GM10847 (cell line): ENCODE results near the gene LRMDA.

ENCODE experiments used
- POLR2A ChIP-seq: IDR thresholded peaks from 2 replicates; pipeline ENCODE4 v1.6.1; 2011; ENCODE audit not compliant: insufficient read length; ENCODE audit errors: extremely low read depth

The LRMDA gene

GRCh38 chr10:75695994-75696393, 264.6 kb downstream of the LRMDA start:
- TF ChIP-seq POLR2A = no peak

- TF ChIP-seq POLR2A = no peak
Observed at GRCh38 chr10:75696536-75696935, 265.1 kb downstream of the LRMDA start.

DNA sequence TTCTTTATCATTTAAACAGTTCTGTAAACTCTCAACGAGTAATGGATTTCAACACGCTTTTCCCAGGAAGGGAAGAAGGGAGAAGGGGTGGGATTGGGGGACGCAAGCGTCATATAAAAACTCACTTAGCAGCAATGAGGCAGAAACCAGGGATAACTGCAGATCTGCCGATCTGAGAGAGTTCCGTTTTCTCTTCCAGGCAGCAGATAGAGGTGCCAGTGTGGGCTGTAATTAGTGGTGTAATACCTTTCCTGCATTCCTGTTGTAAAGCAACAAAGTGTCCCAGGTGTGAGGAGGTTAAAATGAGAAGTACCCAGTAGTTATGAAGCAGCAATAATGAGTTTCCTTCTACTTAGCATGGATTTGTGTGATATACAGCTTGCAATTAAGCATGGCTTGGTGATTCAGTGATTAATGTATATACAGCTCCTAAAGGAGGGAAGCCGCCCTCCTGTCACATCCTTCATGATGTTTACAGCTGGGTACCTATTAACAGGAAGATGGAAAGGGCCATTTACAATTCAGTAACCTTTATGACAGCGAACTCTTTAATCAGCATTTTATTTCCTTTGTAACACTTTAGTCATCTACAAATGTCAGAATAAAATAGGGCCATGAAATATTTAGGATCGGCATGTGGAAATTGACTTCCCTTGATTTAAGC, 271.9 kb downstream of the LRMDA start:
- no peak for TF ChIP-seq POLR2A

DNA sequence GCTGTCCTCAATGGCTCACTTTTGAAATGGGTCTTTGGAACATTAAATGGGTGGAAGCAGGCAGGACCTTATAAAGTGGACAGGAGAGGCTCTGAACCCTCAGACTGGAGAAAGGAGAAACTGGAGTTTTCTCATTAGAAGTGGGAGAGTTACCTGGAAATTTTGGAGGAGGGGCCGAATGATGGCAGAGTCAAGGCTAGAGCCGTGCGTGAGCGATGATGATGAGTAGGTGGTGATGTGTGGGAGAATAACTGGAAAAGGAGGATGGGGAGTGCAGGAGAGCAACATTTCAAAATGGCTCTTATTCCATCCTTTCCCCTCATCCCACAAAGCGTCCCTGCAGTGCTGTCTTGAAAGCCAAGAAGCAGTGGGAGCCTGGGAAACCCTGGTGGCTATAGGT, 274.0 kb downstream of the LRMDA start:
- TF ChIP-seq POLR2A = no peak

- no peak for TF ChIP-seq POLR2A
Observed at GRCh38 chr10:75707080-75707840, 275.8 kb downstream of the LRMDA start.

GRCh38 chr10:75708060-75708459, 276.6 kb downstream of the LRMDA start:
- no peak for TF ChIP-seq POLR2A

GRCh38 chr10:75709245-75709644, 277.8 kb downstream of the LRMDA start:
- TF ChIP-seq POLR2A = no peak

GRCh38 chr10:75709811-75710210, 278.4 kb downstream of the LRMDA start:
- TF ChIP-seq POLR2A = no peak

GRCh38 chr10:75712242-75712880, 280.9 kb downstream of the LRMDA start:
- TF ChIP-seq POLR2A = no peak

DNA sequence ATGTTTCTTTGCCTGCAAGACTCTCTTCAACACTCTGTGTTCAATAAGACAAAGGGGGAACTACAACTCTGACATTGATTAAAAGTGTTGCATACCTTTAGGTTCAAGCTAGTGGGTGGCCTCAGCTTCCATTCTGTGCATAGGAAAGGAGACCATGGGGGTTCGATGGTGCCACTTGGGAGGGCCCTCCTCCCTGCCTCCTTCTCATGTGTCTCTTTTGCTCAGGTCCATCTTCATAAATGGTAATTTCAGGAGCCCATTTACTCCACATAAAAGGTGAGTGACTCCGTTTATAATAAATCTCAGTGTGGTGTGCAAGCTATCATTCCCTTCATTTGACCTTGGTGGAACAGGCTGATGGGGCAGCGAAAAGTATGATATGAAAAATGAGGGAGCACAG, 285.1 kb downstream of the LRMDA start:
- no peak for TF ChIP-seq POLR2A

DNA sequence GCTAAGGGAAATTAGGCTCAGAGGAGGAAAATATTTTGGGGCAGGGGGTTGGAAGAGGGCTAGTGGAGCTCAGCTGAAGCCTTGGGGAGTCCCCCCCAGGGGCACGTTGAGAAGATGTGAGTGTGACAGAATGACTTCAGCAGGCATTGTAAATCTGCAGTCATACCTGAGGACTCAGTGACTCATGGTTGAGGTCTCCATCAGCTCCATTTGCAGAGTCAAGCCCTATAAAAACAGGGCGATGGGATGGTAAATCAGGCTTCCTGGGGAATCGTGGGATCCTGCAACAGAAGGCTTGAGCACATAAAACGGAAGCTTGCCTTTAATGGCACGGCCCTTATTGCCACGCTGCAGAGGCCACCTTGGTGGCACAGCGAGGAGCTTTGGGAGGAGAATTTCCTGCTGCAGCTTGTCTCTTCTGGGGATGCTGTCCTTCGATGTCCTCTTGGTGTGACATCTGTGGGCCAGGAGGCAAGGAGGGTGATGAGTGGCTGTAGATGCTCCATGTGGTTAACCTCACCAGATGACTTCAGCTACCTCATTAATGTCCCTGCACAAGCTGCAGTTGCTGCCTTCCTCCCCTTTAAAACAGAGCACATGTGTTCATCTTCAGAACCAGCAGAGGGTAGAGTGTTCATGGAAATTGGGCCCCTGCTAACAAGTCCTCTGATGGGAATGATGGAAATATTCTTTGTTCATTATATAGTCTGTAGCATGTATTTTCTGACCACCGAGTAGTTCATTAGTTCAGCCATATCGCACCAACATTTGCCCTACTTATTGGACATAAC, 285.9 kb downstream of the LRMDA start:
- TF ChIP-seq POLR2A = no peak

GRCh38 chr10:75718991-75719390, 287.6 kb downstream of the LRMDA start:
- no peak for TF ChIP-seq POLR2A

DNA sequence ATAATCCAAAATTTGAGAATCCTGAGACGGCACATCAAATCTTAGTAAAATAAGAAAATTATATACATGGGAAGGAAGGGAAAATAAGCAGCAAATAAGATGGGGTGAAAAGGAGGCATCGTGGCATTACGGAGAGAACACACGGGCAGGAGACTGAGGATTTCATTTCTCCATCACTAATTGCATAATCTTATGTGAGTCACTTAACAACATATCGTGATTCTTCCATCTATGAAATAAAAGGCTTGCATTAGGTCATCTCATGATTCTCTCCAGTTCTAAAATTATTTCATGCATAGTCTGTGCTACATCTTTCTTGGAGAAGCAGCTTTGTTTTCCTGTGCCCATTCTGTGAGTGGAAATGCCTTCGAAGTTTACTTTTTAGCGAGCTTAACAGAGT, 288.7 kb downstream of the LRMDA start:
- TF ChIP-seq POLR2A = no peak

DNA sequence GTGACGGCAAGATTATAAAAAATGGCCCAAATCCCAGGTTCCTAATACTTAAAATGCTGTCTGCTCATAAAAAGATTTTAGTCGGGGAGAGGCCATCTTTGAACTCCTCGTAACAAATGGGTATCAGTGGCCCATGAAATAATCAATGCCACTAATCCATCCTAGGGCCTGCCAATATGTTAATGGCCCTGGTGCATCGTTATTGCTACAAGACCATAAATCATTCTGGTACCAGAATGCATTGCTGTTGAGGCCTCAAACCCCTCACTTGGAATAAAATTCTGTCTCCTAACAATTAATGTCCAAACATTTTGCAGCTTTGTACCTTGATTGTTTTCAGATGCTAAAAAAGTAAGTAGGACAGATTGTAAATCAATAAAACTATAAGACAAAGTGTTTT, 290.6 kb downstream of the LRMDA start:
- TF ChIP-seq POLR2A = no peak

DNA sequence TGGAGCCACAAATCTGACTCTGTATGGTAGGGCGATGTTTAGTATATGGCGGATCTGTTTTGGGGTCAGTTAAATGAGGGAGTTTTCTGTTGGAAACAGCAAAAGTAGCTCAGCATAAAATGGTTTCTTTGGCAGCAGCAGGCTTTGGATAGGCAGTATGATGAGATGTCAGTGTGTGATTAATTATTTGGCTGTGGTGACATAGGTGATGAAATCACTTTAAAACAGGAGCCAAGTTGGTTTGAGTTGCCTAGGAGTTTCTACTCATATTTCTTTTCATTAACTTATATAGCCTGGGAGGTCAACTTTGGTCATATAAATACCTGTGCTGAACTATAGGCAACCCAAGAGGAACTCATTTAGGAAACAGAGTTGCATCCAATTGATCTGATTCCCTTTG, 291.2 kb downstream of the LRMDA start:
- TF ChIP-seq POLR2A = no peak
